Muscle layer of duodenum (tissue), 2 donors: ENCODE results near the gene ZNF385C.
"Not testable (repeated sequence)": the region's sequence is repeated elsewhere in the genome, so short reads cannot be mapped to it uniquely, and the experiment has no call there.

Experiments used
- H3K27ac ChIP-seq: one replicate; pipeline ENCODE4 v1.7.0; 2013; ENCODE audit warnings: mild to moderate bottlenecking, low read length
- H3K27me3 ChIP-seq: one replicate; pipeline ENCODE4 v1.7.0; 2013; ENCODE audit warnings: low read depth, mild to moderate bottlenecking, control low read depth, low read length
- H3K36me3 ChIP-seq, 2 donors: one replicate each; pipeline ENCODE4 v1.7.0; 2013; ENCODE audit warnings: low read length in 2 of 2, control low read depth in 1 of 2, mild to moderate bottlenecking in 1 of 2; ENCODE audit not compliant: insufficient read depth in 2 of 2, control insufficient read depth in 1 of 2
- H3K4me1 ChIP-seq, 2 donors: one replicate each; pipeline ENCODE4 v1.7.0; 2013; ENCODE audit warnings: low read length in 2 of 2, mild to moderate bottlenecking in 2 of 2, control low read depth in 1 of 2, moderate library complexity in 1 of 2; ENCODE audit not compliant: insufficient read depth in 2 of 2, control insufficient read depth in 1 of 2
- H3K4me3 ChIP-seq, 2 donors: one replicate each; pipeline ENCODE4 v1.7.0; 2013; ENCODE audit warnings: low read length in 2 of 2, low read depth in 1 of 2, mild to moderate bottlenecking in 1 of 2
- H3K9me3 ChIP-seq, 2 donors: one replicate each; pipeline ENCODE4 v1.7.0; 2013; ENCODE audit warnings: low read length in 2 of 2, control low read depth in 1 of 2, mild to moderate bottlenecking in 1 of 2; ENCODE audit not compliant: control insufficient read depth in 1 of 2
- donor health status: healthy.

Gene ZNF385C, protein sequence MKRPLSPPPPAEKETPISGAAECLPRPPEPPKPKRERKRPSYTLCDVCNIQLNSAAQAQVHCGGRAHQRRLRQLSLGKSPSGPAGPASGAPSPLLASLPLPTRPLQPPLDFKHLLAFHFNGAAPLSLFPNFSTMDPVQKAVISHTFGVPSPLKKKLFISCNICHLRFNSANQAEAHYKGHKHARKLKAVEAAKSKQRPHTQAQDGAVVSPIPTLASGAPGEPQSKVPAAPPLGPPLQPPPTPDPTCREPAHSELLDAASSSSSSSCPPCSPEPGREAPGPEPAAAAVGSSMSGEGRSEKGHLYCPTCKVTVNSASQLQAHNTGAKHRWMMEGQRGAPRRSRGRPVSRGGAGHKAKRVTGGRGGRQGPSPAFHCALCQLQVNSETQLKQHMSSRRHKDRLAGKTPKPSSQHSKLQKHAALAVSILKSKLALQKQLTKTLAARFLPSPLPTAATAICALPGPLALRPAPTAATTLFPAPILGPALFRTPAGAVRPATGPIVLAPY

DNA sequence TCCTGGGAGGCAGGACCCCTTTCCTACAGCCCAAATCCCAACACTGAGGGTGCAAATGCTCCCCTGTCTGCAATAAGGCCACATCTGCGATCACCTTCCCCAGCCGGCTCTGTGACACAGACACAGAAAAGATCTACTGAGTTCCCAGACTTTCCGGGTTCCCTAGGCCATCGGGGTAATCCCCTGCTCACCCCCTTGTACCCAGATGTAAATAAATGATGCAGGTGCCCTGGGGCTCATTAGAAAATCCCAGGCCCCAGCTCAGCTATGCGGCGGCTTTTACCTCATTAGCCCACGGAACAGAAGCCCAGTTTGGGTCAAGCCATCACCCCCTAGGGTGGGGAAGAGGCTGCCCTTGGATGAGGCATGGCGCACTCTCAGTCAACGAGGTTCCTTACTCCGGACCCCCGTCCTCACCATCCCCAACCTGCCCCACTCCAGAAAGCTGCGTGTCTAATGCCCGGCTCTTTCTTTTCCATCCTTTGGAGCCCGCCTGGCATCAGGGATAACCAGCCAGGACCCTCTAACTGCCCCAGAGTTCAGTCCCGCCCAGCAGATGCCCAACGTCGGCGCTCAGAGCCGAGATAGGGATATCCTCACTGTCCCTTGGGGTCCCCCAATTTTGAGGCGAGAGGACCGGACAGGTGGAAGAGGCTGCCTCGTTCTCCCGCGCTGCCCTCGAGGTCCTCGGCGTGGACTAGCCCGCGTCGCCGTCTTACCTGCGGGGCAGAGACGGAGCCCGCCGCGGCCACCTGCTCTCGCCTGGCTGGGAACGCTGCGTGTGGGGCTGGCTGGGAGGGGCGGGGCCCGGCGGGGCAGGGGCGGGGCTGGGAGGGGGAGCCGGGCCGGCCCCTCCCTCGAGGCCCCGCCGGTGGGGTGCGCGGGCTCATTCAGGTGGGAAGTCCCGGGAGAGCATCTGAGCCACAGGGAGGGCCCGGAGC lies at the start of gene ZNF385C:
Gene ZNF385C (minus strand): TSS at position 783 of the 941 bp plus-strand sequence. CDS start 35,417 bp downstream, outside the sequence.
- Histone ChIP-seq H3K4me1 (peaks cover 0 to 14% of the 10 kb centered on the region in 2 donors), H3K4me3 (no peak within 1 kb of the TSS), H3K36me3 (no peaks in the 10 kb centered on the region), H3K27me3 (peaks cover 18% of the 10 kb centered on the region), H3K9me3 (no peaks in the 10 kb centered on the region), H3K27ac (no peak within 1 kb of the TSS)

DNA sequence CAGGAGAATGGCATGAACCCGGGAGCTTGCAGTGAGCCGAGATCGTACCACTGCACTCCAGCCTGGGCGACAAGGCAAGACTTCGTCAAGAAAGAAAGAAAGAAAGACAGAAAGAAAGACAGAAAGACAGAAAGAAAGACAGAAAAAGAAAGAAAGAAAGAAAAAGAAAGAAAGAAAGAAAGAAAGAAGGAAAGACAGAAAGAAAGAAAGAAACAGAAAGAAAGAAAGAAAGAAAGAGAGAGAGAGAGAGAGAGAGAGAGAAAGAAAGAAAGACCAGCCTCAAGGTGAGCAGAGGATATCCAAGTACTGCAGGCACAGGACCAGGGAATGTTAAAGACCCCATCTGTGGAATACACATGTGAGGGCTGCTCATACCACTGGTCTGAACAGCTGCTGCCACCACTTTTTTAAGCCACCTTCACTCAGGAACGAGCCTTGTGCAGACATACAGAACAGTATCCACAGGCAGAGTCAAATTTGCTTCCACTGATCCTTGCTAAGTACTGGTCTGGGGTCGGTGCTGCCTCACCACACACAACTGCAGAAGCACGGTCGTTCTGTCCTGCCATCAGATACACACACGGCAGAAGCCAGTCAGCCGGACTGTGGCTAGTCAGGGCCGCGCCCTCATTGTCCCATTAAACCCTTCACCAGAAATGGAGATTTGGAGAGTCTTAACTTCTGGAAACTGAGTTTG lies 48.8 kb upstream of the ZNF385C start:
- Histone ChIP-seq H3K4me1 (peaks cover 0 to 12% of the 10 kb centered on the region in 2 donors), H3K27ac (no peak overlapping the region), H3K9me3 (no peaks in the 10 kb centered on the region), H3K4me3 (no peak overlapping the region), H3K36me3 (peaks cover 0 to 15% of the 10 kb centered on the region in 2 donors), H3K27me3 (no peaks in the 10 kb centered on the region)

DNA sequence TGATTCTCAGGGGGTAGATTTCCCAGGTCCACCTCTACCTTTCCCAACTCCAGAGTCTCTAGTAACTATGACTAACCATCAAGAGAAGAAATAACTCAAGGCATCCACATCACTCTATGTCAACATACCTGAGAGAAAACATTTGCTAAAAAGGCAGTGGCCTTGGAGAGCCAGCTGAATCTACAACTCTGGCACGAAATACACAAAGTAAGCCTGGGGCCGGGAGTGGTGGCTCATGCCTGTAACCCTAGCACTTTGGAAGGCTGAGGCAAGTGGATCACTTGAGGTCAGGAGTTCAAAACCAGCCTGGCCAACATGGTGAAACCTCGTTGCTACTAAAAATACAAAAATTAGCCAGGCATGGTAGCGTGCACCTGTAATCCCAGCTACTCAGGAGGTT lies 44.9 kb upstream of the ZNF385C start:
- Histone ChIP-seq H3K4me1 (peaks cover 11 to 23% of the 10 kb centered on the region in 2 donors), H3K36me3 (peaks cover 5 to 11% of the 10 kb centered on the region in 2 donors)
- not testable (repeated sequence) for H3K27ac ChIP-seq

DNA sequence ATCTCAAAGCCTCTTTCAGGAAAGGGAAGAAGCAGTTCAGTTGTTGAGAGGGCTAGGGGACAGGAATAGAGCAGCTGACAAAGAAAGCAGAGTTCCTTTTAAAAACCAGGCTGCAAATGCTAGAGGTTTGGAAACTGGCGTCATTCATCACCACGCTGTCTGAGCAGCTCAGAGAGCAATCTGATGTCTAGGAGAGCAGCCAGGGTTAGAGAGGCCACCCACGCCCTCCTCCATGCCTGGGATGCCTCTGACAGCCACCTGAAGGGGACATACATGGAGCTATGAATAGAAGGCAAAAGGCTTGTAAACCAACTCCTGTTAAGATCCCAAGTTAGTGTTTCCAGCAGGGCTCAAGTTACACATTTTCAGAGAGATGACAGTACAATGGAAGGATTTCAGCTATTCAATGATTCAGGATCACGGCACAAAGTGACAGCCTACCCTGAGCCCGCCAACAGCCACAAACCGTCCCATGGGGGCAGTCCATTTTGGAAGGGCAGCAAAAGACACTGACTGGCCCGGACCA lies 44.2 kb upstream of the ZNF385C start:
- H3K4me1 ChIP-seq = peaks cover 14 to 27% of the 10 kb centered on the region in 2 donors
- H3K27me3 ChIP-seq = no peaks in the 10 kb centered on the region
- no peaks in the 10 kb centered on the region for H3K9me3 ChIP-seq
- H3K4me3 ChIP-seq = no peak overlapping the region
- no peak overlapping the region for H3K27ac ChIP-seq
- peaks cover 5 to 11% of the 10 kb centered on the region in 2 donors for H3K36me3 ChIP-seq

More for the DNA sequence above, 44.9 kb upstream of the ZNF385C start:
- H3K27me3 ChIP-seq, H3K4me3 ChIP-seq, H3K9me3 ChIP-seq: not testable (repeated sequence)

DNA sequence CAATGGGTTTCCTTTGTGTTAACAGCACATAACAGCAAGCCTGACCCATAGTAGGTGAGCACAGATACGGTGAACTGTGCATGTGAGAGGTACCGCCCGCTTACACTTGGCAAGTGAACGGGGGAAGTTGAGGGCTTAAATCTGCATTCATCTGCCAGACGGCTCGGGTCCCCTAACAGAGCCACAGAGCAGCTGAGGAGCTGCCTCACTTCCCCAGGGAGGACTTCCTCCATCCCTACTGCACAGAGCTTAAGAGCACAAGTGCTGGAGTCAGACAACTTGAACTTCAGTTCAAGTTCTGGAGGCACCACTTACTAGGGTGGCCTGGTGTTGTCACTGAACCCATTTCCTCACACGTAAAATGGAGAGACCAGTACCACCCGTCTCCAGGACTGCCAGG lies 43.1 kb upstream of the ZNF385C start:
- H3K27ac ChIP-seq = no peak overlapping the region
- peaks cover 5 to 8% of the 10 kb centered on the region in 2 donors for H3K36me3 ChIP-seq
- peaks cover 14 to 33% of the 10 kb centered on the region in 2 donors for H3K4me1 ChIP-seq
- H3K27me3 ChIP-seq = no peaks in the 10 kb centered on the region
- H3K4me3 ChIP-seq = no peak overlapping the region
- no peaks in the 10 kb centered on the region for H3K9me3 ChIP-seq

DNA sequence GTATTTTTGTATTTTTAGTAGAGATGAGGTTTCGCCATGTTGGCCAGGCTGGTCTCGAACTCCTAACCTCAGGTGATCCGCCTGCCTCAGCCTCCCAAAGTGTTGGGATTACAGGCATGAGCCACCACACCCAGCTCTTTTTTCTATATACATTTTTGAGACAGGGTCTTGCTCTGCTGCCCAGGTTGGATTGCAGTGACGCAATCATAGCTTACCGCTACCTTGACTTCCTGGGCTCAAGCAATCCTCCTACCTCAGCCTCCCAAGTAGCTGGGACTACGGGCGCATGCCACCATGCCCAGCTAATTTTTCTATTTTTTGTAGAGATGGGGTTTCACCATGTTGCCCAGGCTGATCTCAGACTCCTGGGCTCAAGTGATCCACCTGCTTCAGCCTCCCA lies 42.4 kb upstream of the ZNF385C start:
- not testable (repeated sequence) for H3K27ac ChIP-seq, H3K9me3 ChIP-seq, H3K27me3 ChIP-seq, H3K4me3 ChIP-seq, H3K36me3 ChIP-seq
- H3K4me1 ChIP-seq = peaks cover 15 to 40% of the 10 kb centered on the region in 2 donors

DNA sequence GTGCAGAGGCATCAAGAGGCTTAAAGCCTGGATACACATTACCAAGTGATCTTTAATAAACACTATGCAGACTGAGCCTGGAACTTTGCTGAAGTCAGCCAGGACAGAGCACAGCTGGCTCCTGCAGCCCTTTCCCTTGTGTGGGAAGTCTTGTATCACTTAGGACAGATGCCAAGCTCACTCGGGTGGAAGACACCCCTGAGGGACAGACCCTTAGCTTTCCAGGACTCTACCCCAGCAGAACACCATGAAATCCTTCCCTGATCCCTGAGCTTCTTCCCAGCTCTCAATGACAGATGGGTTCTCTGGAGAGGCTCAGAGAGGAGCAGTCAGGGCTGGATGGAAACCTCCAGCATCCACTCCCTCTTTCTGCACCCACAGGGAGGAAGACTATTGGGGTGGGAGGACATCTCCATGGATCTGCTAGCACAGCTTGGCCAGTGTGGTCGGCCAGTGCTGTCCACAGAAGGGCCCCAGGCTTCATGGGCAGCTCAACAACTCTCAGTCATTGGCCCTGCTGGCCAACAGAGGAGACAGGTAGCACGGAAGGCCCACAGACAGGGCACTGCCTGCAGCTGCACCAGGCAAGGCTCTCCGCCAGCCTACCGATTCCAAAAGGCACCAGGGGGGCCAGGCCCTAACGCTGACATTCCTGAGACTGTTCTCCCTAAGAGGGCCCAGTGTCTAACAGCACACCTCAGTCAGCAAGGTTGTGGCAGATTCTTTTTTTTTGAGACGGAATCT lies 40.6 kb upstream of the ZNF385C start:
- peaks cover 3 to 5% of the 10 kb centered on the region in 2 donors for H3K36me3 ChIP-seq
- H3K27ac ChIP-seq = no peak overlapping the region
- H3K27me3 ChIP-seq = no peaks in the 10 kb centered on the region
- H3K4me1 ChIP-seq = peaks cover 21 to 49% of the 10 kb centered on the region in 2 donors
- no peaks in the 10 kb centered on the region for H3K9me3 ChIP-seq
- no peak overlapping the region for H3K4me3 ChIP-seq

DNA sequence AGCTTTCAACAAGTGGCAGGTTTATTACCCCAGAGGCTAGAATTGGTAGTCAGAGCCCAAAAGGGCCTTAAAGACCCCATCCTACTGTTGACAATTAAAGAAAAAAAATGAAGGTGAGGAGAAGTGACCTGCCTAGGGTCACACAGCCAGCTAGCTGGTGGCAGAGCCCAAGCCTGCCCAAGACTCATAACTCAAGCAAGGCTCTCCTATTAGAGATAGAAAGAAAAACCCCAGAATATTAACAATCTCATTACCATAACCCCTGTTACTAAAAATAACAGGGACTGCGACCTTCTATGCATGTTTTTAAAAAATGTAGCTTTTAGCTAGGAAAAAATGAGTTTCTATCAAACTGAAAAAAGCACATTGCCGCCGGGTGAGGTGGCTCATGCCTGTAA lies 38.4 kb upstream of the ZNF385C start:
- Histone ChIP-seq H3K27ac (peak overlapping the region; percentile 66), H3K4me1 (peaks cover 35 to 55% of the 10 kb centered on the region in 2 donors), H3K36me3 (peaks cover 3 to 5% of the 10 kb centered on the region in 2 donors), H3K27me3 (no peaks in the 10 kb centered on the region), H3K4me3 (peak overlapping the region in 1 of 2 donors; percentile 5), H3K9me3 (no peaks in the 10 kb centered on the region)

DNA sequence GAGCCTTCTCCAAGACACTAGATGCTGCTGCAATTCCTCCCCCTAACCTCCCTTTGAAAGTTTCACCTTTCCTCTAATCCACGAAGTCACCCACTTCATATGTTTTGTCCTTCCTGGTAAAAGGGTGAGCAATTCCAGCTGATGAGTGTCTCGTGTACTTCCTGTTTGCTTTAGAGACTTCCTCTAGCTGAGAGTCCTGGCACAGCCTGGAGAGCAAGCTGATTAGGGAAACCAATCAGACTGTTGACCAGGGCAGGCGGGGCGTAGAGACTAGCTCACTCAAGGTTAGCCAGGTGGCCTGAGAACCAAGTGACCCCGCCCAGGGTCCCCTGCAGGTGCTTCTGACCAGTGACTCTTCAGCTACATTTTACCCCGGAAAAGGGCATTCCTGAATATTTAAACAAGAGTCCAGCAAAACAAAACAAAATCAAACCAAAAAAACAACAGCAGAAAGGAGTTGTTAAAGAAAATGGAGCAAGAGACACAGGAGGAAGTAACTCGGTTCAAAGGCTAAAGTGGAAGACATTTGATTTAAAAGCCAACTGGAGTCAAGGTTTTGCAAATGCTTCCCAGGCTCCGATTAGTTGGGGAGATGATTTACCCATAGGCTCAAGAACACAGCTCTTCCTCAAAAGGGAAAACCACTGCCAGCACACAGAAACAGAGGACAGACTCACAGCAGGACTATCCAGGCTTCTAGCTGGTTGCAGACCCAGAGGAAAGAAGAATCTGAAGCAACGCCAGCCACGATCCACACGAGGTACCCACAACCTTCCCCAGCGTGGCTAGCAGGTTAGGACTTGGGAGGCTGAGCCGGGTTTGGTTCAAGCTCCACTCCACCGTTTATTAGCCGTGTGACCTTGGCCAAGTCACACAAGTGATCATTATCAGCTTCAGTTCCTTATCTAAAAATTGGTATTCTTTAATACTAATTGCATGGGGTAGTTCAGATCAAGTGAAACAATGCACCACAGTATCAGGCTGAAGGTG lies 37.7 kb upstream of the ZNF385C start:
- Histone ChIP-seq H3K4me1 (peaks cover 35 to 55% of the 10 kb centered on the region in 2 donors), H3K9me3 (no peaks in the 10 kb centered on the region), H3K27ac (peak overlapping the region; percentile 66), H3K36me3 (peaks cover 3 to 4% of the 10 kb centered on the region in 2 donors), H3K27me3 (no peaks in the 10 kb centered on the region), H3K4me3 (peak overlapping the region in 1 of 2 donors; percentile 5)
